Activated T-cell treated with anti-CD3 and anti-CD28 coated beads for 4 hours (primary cell): ENCODE data around the gene TTLL3.

Source experiments
- DNase-seq: peaks from one replicate; pipeline ENCODE4 v3.0.0-alpha.2; 2020

Gene TTLL3

DNA sequence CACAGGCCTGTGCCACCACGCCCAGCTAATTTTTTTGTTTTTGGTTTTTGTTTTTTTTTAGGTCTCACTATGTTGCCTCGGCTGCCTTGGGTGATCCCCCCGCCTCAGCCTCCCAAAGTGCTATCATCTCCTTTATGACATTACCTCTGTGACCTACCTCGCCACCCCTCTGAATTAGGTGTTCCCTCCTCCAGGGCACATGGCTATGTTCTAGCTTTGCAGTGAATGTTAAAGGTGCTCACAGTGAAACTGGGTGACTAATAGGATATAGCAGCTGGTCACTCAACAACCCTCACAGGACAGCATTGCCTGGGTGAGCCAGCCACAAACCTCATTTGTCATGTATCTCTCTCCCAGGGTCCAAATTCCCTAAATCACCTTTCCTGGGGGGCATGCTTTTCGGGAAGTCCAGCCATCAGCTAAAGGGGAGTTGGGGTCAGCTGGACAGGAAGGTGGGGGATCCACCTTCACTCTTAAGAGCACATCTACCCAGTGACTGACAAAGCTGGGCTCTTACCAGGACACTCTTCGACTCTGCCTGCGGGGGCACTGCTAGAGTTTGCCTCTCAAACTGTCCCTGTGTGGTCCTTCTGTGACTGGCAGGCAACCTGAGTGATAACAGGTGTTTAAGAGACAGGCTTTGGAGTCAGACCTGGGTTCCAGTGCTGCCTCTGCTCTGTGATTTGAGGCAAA is 1.6 kb upstream of the TTLL3 start:
- peak; percentile 28 for DNase-seq

DNA sequence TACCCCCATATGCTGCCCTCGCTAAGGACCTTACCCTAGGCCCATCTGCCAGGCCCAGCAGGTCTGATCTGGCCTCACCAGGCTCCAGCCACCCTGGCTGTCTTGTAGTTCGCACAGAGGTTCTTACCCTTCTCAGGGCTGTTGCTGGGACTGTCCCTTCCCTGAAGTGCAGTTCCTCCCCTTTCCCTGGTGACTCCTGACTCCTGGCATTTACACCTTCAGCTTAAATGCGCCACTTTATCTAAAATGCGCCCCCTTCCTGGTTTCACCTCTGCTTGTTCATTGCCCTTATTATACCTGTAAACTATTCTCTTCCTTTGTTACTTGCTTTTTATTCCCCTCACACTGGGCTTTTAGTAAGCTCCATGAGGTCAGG is 835 bp upstream of the TTLL3 start:
- DNase-seq: no peak

DNA sequence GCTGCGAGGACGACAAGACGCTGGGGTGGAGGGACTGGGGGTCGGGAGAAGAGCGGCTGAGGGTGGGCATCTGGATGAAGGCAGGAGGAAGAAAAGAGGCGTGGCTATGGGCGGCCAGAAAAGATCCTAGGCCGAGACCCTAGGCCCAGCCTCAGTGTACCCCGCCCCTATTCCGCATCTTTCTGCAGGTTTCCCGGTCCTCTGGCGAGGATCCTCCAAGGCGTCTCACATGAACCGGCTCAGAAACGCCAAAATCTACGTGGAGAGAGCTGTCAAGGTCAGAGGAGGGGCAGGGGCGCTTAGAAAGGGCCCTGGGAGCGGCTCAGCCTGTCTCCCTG is 340 bp downstream of the TTLL3 start:
- no peak for DNase-seq

DNA sequence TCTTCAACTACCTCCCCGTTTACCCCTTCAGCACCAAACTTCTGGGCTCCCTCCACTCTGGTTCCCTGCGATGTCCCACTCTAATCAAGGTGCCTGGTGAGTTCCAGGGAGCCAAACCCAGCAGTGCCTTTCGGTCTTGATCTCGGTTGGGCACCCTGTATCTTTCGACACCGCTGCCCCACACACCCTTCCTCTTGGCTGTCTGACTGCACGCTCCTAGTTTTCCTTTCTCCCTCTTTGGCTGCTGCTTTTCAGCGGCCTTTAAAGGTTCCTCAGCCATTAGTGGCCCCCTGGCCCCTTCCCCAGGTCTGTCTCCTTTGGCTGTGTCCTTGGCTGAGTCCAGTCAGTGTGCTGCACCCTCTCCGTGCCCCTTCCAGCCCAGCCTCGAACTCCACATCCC is 784 bp downstream of the TTLL3 start:
- no peak for DNase-seq

DNA sequence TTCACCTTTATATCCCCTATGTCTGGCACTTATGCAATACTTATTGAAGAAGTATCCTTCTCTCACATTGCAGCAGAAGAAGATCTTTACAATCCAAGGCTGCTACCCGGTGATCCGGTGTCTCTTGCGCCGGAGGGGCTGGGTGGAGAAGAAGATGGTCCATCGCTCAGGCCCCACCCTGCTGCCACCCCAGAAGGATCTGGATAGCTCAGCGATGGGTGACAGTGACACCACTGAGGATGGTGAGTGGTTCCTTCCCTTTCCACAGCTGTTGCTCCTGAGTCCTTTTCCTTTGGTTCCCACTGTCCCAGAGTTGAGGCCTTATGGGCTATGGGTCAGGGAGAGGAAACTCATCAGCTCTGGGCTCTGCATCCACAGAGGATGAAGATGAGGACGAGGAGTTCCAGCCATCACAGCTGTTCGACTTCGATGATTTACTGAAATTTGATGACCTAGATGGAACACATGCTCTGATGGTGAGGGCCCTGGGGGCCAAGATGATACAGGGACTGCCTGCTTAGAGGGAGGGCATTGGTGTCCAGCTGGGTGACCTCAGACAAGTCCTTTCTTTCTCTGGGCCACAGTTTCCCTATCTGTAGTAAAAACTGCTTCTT is 2.9 kb downstream of the TTLL3 start:
- no peak for DNase-seq

DNA sequence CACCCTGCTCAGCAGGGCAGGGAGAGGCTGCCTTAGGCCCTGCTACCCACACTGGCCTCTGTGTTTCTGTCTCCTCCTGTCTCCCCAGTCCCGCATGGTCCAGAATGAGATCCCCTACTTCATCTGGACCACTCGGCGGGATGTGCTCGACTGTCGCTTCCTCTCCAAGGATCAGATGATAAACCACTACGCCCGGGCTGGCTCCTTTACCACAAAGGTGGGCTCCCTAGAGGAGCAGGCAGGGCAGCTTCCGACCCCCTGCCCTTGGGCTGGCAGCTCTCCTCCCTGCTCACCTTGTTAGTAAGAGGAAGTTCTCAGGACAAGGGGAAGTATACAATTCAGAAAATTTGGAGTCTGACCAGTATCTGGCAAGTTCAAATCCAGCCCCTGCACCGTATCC is 5.9 kb downstream of the TTLL3 start:
- no peak for DNase-seq

DNA sequence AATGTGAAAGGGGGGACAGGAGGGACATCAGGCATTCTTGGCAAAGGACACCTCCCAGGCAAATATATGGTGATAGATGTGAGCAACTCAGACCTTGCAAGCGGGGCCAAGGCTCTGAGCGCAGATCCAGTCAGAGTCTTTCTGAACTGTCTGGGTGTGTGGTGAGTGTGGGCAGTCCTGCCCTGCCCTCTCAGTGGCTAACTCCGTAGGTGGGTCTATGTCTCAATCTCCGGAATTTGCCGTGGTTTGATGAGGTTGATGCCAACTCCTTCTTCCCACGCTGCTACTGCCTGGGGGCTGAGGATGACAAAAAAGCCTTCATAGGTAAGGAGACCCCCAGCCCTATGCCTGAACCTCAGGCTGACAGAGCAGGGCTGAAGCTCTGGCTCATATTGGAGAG is 7.4 kb downstream of the TTLL3 start:
- no peak for DNase-seq

DNA sequence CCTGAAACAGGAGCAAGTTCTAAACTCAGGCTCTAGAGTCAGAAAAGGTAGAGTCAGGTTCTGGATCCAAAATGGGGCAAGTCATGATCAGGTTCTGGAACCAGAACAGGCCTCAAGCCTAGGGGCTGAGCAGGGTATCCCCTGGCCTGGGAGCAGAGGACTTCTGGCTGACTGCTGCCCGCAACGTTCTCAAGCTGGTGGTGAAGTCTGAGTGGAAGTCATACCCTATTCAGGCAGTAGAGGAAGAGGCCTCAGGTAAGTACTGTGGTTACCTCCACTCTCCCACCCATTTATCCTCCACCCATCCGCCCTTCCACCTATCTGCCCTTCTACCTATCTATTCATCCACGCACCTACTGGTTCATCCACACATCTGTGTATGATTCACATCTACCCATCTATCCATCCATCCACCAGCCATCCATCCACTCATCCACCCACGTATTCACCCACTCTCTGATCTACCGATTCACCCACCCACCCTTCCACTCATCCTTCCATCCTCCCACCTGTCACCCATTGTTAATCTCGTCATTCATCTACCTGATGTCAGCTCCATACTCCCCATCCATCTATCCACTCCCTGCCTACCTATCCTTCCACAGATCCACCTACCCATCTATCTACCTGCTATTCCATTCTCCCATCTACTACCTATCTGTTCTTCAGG is 8.7 kb downstream of the TTLL3 start:
- DNase-seq: no peak

DNA sequence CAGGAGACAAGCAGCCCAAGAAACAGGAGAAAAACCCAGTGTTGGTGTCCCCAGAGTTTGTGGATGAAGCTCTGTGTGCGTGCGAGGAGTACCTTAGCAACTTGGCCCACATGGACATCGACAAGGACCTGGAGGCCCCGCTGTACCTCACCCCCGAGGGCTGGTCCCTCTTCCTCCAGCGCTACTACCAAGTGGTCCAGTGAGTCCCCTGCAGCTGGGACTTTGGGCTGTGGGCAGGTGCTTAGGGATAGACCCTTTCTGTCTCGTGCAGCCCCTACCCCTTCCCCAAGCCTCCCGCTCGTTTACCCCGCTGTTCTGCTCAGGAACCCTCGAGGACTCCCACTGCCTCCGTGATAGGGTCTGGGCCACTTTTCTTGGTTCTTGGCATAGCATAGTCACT is 10.5 kb downstream of the TTLL3 start:
- DNase-seq: no peak

DNA sequence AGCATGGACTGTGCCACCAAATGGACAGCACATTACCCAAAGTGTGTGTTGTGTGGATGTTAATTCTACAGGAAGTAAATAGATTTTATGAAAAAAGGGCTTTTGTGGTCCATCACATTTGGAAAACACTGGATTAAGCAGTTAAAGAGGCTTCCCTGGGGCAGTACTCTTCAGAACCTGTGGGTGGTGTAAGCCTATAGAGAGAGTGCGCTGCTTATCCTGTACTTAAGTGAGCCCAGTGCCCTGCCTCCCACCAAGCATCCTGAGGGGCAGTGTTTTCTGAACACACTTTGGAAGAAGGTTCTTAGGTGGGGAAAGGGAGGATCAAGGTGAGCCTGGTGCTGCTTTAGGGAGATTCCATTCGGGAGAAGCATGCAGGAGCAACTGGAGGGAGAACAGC is 10.9 kb downstream of the TTLL3 start:
- no peak for DNase-seq

DNA sequence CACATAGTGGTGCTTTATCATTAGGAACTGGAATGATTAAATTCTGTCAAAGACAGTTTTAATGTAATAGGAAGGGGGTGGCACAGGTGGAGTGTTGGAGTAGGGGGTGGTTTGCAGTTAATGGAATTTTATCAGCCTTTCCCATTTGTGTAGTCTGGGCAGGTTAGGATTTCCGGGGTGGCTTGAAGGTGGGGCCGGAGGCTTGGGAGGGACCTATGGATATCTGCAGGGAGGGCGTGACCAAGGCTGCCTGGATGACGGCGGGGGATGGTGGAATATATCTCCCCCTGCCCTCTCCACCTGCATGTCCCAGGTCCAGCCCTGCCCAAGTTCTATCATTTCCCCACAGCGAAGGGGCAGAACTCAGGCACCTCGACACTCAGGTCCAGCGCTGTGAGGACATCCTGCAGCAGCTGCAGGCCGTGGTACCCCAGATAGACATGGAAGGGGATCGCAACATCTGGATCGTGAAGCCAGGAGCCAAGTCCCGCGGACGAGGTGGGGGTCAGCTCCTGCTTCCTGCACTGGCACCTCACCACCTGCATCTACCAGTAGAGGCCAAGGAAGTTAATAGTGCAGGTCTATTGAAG is 15.5 kb downstream of the TTLL3 start:
- no peak for DNase-seq

DNA sequence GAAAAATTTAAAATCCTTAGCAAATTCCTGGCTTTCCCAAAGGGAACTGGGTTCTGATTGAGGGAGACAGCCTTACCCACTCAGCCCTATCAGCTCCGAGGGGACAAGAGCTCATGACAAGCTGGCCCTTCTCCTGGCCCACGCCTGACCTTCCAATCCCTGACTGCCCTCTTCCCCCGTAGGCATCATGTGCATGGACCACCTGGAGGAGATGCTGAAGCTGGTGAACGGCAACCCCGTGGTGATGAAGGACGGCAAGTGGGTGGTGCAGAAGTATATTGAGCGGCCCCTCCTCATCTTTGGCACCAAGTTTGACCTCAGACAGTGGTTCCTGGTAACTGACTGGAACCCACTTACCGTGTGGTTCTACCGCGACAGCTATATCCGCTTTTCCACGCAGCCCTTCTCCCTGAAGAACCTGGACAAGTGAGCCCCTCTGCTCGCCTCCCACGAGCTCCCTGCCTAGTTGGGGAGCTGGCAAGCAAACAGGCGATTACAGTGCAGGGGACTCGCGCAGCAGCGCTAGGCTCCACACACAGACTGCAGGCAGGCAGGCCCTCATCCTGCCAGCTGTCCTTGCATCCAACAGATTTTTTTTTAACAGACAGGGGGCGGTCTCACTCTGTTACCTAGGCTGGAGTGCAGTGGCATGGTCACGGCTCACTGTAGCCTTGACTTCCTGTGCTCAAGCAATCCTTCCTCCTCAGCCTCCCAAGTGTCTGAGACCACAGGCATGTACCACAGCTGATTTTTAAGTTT is 16.9 kb downstream of the TTLL3 start:
- DNase-seq: no peak

DNA sequence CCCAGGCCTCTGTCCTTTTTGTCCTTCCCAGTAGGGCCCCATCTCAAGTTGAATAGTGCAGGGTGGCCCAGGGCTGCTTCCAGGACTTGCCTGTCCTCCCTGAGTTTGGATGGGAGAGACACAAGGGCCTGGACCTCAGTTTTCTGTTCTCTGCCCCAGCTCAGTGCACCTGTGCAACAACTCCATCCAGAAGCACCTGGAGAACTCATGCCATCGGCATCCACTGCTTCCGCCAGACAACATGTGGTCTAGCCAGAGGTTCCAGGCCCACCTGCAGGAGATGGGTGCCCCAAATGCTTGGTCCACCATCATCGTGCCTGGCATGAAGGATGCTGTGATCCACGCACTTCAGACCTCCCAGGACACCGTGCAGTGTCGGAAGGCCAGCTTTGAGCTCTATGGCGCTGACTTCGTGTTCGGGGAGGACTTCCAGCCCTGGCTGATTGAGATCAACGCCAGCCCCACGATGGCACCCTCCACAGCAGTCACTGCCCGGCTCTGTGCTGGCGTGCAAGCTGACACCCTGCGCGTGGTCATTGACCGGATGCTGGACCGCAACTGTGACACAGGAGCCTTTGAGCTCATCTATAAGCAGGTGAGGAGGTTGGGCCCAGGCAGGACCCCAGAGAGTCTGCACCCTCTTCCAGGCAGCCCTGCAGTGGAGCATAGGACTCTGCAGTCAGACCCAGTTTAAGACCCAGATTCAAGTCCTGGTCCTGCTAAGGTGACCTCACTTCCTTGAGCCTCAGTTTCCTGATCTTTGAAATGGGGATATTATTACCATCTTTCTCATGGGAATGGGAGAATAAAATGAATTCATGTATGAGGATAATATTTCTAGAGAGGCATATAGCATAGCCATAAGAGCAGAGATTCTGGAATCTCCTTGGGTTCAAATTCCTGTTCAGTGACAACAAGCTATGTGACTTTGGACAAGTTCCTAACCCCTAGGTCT is 19.0 kb downstream of the TTLL3 start:
- no peak for DNase-seq

DNA sequence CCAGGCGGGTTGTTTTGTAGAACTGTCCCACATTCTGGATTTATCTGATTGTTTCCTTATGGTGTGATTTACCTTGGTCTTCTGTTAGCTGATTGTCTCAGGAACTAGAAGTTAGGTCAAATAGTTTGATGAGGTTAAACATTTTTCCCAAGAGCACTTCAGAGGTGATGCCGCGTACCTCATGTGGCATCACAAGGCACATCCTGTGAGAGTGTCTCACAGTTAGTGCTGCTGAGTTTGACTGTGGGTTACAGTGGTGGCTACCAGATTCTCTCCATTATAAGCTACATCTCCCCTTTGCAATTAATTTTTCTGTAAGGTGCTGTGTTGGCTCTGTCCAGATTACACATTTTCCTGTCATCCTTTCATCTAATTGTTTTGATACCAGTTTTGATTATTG is 21.2 kb downstream of the TTLL3 start:
- no peak for DNase-seq

DNA sequence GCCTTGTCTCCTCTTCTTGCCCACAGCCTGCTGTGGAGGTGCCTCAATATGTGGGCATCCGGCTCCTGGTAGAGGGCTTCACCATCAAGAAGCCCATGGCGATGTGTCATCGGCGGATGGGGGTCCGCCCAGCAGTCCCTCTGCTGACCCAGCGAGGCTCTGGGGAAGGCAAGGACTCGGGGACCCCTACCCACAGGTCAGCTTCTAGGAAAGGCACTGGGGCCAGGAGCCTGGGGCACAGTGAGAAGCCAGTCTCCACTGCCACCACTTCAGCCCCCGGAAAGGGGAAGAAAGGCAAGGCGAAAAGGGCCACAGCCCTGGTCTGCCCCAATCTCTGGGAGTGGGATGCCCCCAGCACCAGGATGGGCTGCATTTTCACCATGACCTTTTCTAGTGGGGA is 23.0 kb downstream of the TTLL3 start:
- no peak for DNase-seq

DNA sequence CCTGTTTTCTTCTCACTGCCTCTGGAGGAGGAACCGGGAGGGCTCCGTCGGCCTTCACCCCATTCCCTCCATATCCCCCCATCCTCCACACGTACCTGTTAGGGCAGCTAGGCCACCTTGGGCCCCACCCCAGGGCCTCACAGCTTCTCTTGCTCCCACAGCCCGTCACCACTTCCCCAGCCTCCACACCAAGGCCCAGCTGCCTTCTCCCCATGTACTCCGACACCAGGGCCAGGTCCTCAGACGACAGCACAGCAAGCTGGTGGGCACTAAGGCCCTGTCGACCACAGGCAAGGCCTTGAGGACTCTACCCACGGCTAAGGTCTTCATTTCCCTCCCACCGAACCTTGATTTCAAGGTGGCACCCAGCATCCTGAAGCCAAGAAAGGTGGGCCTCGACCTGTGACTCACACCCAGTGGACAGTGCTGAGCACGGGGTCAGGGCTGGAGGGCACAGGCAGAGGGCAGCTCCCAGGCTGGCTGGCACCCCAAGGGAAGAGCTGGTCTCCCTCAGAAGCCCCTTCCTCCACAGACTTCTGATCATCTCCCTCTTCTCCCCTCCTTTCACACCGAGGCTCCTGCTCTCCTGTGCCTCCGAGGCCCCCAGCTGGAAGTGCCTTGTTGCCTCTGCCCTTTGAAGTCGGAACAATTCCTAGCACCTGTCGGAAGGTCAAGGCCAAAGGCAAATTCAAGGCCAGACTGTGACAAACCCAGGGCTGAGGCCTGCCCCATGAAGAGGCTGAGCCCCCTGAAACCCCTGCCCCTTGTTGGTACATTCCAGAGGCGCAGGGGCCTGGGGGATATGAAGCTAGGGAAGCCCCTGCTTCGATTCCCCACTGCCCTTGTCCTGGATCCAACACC is 24.7 kb downstream of the TTLL3 start:
- no peak for DNase-seq

DNA sequence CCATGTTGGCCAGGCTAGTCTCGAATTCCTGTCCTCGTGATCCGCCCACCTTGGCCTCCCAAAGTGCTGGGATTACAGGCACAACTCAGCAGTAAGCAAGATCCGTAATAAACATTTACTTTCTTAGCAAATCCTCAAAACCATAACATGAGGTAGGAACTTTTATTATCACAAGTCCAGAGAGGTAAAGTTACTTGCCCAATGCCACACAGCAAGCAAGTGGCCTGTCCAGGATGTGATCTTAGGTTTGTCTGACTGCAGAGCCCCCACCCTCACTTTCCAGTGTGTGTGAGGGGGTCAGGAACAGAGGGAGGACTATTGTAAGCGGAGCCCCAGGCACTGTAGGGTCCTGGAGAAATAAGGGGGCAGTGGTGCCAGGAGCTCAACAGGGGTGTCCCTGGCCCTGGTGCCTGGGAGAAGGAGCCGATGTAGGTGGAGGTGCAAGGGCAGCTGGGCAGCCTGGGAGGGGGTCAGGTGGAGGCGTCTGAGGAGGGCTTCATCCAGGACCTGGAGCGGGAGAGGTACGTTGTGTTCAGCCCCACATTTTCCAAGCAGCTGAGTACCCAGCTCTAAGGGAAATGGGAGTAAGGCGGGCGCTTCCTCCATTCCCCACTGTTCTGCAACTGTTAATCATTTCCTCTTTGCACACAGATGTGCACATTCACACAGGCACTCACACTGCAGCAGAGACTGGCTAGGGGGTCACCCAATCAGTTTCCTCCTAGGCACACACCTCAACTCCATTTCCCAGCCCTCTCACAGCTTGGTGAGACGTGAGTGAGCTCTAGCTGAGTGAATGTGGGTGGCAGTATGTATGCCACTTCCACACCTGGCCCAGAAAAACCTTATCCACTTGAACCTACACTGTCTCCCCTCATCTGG is 27.9 kb downstream of the TTLL3 start:
- DNase-seq: no peak

DNA sequence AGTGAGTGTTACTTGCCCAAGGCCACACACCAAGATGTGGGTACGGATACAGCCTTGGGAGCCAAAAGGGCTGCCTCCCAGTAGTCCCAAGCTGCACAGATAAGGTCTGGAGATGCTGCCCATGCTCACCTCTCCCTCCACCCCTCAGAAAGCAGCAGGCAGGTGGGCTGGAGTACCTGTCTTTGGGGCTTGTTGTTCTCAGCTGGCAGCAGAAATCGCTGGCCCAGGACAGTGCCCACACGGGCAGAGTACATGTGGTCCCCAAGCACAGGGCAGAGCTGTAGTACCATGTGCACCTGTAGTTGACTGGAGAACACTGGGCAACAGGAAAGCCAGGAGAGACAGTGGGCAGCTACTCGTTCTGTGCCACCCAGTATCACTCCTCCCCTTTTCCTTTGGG is 28.8 kb downstream of the TTLL3 start:
- DNase-seq: no peak

DNA sequence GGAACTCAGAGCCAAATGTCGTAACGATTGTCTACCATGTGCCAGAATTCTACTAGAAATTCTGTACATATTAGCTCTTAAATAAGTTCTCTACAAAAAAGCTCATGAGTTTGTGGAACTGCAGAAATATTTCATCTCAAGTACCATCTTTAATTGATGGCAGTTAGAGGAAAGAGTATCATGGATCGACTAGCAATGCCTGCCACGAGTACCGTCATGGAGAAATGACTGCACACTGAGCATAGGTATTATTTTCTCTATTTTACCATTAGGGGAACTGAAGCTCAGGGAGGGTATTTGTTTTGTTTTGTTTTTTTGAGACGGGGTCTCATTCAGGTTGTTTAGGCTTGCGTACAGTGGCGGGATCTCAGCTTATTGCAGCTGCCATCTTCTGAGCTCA is 31.0 kb downstream of the TTLL3 start:
- DNase-seq: no peak

DNA sequence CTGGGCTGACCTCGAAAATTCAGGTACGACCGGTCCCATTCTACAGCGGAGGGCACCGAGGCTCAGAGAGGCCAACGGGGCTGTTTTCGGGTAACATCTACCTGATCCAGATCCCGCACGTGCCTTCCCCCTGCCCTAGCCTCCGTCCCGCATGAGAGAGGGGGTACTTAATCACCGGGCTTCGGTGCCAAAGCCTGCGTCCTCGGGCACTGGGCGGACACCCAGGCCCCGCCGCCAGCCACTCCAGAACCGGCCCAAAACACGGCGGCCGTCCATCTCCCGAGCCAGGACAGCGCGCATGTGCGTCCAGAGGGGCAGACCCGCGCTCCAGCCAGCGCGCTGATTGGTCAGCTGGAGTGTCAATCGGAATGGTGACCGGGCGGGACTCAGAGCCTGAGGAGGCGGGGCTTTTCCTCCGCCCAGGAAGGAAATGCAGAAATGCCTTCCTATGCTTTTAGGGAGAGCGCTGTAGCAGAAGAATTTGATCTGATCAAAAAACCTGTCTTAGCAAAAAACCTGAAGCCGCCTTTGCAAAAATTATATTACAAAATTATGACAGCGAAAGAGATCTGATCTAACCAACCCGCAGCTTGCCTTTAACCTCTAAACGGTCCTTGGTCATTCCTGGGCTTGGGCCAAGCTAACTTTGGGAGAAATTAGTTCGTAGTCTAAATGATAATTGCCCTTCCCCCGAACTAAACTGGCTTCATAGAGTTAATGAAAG is 33.8 kb downstream of the TTLL3 start, which contains the start of gene RPUSD3:
RPUSD3 (minus strand) TSS at position 294 of the 724 bp plus-strand sequence; CDS start at position 276, 18 bp downstream.
- DNase-seq: peak; percentile 95
